NCI-H526 (cell line): ENCODE data around the gene OR13H1.
"Not testable (repeated sequence)": the region's sequence is repeated elsewhere in the genome, so short reads cannot be mapped to it uniquely, and the experiment has no call there.

ENCODE experiments used
- DNase-seq, 2 experiments: peaks; one replicate each; lab custom pipeline; 2025; lab: John Stamatoyannopoulos, UW

Gene OR13H1, protein sequence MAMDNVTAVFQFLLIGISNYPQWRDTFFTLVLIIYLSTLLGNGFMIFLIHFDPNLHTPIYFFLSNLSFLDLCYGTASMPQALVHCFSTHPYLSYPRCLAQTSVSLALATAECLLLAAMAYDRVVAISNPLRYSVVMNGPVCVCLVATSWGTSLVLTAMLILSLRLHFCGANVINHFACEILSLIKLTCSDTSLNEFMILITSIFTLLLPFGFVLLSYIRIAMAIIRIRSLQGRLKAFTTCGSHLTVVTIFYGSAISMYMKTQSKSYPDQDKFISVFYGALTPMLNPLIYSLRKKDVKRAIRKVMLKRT

DNA sequence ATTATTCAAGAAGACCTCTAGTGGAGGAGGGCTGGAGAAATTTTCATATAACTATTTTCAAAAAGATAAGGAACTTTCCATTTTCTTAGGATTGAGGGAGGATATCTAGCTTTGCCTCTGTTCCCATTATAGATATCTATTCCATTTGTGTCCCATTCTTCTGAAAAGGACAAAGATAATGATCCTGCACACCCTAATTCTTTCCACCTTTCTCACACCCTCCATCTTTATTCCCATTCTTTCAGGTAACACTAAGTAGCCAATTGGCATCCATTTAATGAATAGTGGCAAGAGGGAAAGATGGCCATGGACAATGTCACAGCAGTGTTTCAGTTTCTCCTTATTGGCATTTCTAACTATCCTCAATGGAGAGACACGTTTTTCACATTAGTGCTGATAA, at the start of gene OR13H1:
Gene OR13H1, plus strand, starts transcription at position 301 of the 400 bp plus-strand sequence. Its CDS starts 0 bp downstream, at position 301.
- DNase-seq: no peak

DNA sequence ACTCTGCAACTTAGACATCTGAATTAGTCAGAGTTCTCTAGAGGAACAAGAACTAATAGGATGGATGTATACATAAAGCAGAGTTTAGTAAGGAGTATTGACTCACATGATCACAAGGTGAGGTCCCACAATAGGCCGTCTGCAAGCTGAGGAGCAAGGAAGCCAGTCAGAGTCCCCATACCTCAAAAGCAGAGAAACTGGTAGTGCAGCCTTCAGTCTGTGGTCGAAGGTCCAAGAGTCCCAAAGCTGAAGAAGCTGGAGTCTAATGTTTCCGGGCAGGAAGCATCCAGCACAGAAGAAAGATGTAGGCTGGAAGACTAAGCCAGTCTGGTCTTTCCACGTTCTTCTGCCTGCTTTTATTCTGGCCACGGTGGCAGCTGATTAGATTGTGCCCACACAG, 42.3 kb upstream of the OR13H1 start:
- not testable (repeated sequence) for DNase-seq

DNA sequence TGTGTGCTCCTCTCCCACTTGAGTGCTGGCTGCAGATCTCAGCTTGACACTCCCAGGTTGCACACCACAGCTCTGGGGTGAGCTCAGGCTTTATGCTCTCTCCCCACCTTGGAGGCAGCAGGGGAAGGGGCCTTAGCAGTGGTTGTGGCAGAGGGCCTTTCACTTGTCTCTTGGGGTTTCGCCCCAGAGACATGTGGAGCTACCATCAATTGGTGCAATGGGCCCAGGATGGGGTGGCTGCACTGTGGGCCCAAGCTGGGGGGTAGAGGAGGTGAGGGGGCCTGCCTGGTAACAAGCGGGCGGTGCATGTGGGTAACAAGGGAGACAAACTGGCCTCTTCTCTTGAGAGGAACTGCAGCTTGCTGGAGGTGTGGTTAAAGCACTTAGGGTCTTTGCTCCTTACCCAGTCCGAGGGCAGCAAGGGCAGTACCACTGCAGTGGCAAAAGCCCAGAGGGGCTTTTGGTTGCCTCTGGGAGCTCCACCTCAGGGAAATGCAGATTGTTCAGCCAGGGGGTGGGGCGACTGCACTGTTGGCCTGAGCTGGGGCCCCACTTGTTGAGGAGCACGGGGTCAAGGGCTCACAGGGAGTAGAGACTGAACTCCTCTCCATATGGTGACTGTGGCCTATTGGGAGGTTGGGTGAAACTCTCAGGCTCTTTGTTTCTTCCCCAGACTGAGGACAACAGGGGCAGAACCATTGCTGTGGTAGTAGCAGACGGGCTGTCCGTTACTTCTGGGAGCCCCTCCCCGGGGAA, 30.5 kb upstream of the OR13H1 start:
- no peak for DNase-seq

DNA sequence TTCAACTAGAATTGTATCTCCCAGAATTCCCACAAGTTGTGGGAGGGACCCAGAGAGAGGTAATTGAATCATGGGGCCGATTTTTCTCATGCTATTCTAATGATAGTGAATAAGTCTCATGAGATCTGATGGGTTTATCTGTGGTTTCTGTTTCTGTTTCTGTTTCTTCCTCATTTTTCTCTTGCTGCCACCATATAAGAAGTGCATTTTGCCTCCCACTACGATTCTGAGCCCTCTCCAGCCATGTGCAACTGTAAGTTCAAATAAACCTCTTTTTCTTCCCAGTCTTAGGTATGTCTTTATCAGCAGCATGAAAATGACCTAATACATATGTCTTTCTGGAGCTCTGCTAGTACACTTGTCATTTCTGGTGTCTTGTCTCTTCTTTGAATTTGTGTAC, 22.1 kb upstream of the OR13H1 start:
- no peak for DNase-seq

DNA sequence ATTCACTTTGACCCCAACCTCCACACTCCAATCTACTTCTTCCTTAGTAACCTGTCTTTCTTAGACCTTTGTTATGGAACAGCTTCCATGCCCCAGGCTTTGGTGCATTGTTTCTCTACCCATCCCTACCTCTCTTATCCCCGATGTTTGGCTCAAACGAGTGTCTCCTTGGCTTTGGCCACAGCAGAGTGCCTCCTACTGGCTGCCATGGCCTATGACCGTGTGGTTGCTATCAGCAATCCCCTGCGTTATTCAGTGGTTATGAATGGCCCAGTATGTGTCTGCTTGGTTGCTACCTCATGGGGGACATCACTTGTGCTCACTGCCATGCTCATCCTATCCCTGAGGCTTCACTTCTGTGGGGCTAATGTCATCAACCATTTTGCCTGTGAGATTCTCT, 344 bp downstream of the OR13H1 start:
- no peak for DNase-seq

DNA sequence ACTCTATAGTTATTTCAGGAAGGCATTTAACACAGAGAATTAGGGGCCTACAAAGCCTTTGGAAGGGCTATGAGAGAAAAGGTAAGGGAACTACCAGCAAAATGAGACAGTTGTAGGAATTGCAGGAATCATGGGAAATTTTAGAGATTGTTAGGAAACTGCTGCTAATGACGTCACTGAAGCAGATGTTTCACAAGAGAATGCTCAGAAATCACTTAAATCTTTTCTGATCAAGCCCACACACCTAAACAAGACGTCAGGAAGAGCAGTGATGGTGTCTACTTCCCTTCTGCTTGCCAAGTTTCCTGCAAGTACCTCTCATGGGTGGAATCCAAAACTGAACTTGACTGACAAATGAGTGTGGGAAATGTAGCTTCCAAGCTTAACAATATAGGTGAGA, 5.1 kb downstream of the OR13H1 start:
- DNase-seq: no peak

DNA sequence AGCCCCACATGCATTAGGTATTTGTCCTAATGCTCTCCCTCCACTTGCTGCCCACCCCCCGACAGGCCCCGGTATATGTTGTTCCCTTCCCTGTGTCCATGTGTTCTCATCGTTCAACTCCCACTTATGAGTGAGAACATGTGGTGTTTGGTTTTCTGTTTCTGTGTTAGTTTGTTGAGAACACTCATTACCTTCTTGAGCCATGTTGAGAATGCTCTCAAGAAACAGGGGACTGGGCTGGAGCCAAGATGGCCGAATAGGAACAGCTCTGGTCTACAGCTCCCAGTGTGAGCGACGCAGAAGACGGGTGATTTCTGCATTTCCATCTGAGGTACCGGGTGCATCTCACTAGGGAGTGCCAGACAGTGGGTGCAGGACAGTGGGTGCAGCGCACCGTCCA, 8.6 kb downstream of the OR13H1 start:
- not testable (repeated sequence) for DNase-seq

DNA sequence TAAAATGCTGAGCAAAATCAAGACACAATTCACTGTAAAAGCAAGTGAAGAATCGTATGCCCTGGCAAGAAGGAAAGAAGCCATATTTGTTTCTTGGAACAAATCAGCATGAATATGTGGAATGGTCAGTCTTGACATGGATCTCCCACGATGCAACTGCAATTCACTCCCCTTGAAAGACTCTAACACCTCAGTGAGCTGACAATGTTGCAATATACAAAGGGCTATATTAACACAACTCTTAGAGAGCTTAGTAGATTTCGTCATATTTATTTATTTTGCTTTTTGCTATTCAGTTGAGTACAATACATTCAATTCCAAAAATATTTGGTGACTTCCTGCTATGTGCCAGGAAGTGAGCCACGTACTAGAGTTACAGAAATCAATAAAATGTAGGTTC, 14.7 kb downstream of the OR13H1 start:
- DNase-seq: no peak

DNA sequence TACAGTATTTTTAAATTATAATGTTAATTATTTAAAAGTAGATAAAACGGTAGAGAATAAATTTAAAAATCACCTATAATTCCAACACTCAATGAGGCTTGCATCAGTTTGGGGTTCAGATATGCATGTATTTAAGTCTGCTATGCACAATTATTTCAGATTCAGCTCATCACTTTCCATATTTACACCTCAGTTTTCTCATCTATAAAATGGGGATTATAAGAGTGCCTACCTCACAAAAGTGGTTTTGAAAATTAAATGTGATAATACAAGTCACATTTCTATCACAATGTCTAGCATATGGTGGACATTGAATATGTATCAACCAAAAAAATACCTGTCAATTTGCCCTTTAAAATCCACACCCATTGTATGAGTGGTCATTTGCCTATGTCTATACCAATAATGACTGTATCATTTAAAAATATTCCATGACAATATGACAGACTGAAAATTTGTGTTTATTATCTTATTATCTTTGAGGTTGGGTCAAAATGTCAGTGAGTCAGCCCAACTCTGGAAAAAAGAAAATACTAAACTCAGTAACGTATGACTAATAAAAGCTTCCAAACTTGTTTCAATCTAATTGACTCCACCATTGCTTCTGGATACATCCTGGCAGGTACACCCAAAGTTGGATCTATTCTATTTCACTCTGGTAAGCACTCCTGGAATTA, 20.8 kb downstream of the OR13H1 start:
- DNase-seq: no peak

DNA sequence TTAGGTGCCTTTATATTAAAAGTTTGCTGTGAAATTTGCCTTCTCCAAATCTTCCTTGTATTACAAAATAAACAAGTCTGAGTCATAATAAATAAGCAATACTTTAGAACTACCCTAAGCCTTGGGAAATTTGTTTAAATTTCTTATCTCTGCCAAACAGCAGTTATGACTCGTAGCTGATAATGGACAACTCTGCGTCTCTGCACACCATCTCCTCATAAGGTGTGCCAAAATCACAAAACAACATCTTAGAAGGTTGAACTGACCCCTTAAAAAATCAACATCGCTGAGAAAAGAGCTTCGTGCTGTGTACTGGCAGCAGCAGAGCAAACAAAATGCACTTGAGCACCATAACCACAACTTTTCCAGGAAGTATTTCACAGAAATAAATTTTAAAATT, 22.0 kb downstream of the OR13H1 start:
- no peak for DNase-seq

DNA sequence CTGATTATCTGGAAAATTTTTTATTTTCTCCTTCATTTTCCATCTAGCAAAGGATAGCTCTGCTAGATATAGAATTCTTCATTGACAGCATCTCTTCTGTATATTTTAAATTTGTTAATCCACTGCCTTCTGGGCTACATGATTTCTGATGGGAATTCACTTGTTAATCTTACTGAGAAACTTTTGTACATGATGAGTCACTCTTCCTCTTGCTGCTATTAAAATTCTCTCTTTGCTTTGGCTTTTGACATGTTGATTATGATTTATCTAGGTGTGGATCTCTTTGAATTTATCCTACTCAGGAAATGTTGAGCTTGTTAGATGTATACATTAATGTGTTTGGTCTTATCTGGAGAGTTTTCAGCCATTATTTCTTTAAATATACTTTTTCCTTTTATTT, 27.5 kb downstream of the OR13H1 start:
- DNase-seq: no peak

DNA sequence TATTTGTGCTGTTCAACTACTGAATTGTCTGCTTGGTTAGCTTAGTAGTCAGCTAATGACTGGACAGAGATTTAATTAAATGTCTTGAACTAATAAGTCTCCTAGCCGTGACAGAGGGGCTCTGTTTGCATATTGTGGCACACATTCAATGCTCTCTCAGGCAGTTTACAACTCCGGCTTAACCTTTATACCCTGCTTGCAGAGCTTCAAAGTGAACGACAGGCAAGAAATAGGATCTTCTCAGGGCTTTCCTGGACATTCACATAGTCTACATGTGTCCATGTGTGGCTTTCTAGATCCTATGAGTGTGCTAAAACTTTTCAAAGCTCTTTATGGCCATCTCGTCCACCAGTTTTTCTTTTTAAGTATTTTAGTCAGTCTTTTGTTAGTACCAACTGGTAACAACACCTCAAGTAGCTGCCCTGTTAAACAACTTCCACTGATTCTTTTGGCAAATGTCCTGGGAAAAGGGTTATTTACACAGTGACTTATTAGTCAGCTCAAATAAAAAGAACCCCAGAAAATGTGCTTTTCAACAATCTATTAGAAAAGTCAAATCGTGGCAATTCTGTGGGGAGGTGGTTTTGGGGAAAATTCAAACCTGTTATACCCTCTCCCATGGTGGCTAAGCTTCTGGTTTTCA, 28.6 kb downstream of the OR13H1 start:
- no peak for DNase-seq

DNA sequence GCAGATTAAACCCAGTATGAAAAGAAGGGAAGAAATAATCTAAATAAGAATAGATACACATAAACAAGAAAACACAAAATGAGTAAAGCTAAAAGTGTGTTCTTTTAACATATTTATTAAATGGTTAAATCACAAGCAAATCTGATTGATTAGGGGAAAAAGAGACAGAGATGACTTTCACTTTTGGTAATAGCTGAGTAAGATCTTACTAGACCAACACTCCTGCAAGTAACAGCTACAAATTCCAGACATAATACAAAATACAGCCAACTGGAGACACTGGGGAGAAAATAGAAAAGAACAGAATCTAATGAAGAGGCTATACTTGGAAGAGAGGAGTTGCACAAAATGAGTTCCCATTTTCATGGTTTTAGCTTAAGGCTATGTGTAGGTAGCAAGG, 33.5 kb downstream of the OR13H1 start:
- DNase-seq: no peak

DNA sequence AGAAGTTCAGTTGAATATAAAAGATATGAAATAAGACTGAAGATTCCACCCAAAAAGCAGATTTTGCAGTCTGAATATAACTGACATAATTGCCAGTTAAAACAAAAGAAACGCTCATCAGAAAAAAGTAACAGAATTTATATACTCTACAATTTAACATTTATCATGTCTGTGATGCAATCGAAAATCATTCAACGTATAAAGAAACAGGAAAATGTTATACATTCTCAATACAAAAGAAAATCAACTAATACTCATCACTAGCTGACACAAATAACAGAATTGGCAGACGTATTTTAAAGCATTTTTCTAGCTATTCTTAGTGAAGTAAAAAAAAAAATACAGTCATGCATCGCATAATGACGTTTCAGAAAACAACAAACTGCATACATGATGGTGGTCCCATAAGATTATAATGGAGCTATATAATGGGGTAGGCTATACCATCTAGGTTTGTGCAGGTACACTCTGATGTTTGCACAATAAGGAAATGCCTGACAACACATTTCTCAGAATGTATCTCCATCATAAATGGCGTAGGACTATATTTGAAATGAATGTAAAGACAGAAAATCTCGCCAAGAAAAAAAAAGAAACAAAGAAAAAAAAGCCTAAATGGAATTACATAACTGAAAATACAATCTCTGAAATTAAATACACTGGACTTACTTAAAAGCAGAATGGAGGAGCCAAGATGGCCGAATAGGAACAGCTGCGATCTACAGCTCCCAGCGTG, 34.3 kb downstream of the OR13H1 start:
- DNase-seq: peak; percentile 23

DNA sequence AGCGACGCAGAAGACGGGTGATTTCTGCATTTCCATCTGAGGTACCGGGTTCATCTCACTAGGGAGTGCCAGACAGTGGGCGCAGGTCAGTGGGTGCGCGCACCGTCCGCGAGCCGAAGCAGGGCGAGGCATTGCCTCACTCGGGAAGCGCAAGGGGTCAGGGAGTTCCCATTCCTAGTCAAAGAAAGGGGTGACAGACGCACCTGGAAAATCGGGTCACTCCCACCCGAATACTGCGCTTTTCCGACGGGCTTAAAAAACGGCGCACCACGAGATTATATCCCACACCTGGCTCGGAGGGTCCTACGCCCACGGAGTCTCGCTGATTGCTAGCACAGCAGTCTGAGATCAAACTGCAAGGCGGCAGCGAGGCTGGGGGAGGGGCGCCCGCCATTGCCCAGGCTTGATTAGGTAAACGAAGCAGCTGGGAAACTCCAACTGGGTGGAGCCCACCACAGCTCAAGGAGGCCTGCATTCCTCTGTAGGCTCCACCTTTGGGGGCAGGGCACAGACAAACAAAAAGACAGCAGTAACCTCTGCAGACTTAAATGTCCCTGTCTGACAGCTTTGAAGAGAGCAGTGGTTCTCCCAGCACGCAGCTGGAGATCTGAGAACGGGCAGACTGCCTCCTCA, 35.0 kb downstream of the OR13H1 start:
- peak in 1 of 2 experiments; percentile 35 for DNase-seq

DNA sequence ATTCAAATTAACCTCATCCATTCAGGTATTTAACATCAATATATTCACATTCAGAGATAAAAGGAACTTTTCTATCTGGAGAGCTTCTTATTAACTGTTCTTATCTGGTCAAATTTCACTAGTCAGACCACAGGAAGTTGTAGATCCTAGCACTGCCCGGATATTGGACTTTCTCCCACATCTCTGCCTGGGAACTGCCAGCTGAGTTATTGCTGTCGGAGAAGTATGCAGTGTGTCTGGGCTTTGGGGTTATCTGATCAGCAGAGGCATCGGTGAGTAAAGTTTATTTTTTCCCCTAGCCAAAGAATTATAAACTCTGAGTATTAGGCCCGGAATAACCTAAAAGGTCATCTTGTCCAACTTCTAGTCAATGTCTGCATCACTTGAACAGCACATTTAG, 45.1 kb downstream of the OR13H1 start:
- no peak for DNase-seq
